ENCODE results near the gene NAA10. TPM values are rescaled to one million over a fixed set of nuclear protein-coding genes. Genes with fewer than 3 reads are reported as not detected.

The NAA10 gene
- total and polyA plus RNA-seq, 2 of the 13 experiments (the other 11 are each of a cell fraction or from before 2014, with no cell fraction given): 49.2 to 51.7 TPM

DNA sequence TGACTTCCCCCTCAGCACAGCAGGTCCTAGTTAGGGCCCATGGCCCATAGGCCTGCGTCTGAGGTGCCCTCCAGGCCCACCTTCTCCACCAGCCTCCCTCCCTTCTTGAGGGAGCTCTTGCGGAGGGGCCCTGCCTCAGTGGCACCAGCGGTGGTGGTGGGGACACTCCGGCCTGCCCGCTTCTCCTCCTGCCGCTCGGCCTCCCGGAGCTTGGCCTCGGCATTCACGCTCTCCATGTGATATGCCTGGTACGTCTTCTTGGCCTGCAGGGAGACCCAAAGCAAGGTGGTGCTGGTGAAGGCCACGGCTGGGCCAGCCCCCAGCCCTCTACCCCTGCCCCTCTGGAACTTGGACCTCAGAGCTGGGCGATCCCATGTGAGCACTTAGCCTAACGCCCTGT lies 14.3 kb downstream of the NAA10 start (continued):
- TF ChIP-seq, protein P1, sequence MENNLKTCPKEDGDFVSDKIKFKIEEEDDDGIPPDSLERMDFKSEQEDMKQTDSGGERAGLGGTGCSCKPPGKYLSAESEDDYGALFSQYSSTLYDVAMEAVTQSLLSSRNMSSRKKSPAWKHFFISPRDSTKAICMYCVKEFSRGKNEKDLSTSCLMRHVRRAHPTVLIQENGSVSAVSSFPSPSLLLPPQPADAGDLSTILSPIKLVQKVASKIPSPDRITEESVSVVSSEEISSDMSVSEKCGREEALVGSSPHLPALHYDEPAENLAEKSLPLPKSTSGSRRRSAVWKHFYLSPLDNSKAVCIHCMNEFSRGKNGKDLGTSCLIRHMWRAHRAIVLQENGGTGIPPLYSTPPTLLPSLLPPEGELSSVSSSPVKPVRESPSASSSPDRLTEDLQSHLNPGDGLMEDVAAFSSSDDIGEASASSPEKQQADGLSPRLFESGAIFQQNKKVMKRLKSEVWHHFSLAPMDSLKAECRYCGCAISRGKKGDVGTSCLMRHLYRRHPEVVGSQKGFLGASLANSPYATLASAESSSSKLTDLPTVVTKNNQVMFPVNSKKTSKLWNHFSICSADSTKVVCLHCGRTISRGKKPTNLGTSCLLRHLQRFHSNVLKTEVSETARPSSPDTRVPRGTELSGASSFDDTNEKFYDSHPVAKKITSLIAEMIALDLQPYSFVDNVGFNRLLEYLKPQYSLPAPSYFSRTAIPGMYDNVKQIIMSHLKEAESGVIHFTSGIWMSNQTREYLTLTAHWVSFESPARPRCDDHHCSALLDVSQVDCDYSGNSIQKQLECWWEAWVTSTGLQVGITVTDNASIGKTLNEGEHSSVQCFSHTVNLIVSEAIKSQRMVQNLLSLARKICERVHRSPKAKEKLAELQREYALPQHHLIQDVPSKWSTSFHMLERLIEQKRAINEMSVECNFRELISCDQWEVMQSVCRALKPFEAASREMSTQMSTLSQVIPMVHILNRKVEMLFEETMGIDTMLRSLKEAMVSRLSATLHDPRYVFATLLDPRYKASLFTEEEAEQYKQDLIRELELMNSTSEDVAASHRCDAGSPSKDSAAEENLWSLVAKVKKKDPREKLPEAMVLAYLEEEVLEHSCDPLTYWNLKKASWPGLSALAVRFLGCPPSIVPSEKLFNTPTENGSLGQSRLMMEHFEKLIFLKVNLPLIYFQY (CRISPR knock-in tag; IDR thresholded peaks at IDR 0.05; ENCODE audit: borderline replicate concordance): no peak
- no peak for TF ChIP-seq MBD4 (IDR thresholded peaks at IDR 0.05; ENCODE audit: borderline replicate concordance, low read length)
- no peak for TF ChIP-seq ZNF136 (CRISPR knock-in tag; IDR thresholded peaks at IDR 0.05; ENCODE audit: low read depth)
- TF ChIP-seq, protein P2, sequence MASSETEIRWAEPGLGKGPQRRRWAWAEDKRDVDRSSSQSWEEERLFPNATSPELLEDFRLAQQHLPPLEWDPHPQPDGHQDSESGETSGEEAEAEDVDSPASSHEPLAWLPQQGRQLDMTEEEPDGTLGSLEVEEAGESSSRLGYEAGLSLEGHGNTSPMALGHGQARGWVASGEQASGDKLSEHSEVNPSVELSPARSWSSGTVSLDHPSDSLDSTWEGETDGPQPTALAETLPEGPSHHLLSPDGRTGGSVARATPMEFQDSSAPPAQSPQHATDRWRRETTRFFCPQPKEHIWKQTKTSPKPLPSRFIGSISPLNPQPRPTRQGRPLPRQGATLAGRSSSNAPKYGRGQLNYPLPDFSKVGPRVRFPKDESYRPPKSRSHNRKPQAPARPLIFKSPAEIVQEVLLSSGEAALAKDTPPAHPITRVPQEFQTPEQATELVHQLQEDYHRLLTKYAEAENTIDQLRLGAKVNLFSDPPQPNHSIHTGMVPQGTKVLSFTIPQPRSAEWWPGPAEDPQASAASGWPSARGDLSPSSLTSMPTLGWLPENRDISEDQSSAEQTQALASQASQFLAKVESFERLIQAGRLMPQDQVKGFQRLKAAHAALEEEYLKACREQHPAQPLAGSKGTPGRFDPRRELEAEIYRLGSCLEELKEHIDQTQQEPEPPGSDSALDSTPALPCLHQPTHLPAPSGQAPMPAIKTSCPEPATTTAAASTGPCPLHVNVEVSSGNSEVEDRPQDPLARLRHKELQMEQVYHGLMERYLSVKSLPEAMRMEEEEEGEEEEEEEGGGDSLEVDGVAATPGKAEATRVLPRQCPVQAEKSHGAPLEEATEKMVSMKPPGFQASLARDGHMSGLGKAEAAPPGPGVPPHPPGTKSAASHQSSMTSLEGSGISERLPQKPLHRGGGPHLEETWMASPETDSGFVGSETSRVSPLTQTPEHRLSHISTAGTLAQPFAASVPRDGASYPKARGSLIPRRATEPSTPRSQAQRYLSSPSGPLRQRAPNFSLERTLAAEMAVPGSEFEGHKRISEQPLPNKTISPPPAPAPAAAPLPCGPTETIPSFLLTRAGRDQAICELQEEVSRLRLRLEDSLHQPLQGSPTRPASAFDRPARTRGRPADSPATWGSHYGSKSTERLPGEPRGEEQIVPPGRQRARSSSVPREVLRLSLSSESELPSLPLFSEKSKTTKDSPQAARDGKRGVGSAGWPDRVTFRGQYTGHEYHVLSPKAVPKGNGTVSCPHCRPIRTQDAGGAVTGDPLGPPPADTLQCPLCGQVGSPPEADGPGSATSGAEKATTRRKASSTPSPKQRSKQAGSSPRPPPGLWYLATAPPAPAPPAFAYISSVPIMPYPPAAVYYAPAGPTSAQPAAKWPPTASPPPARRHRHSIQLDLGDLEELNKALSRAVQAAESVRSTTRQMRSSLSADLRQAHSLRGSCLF (CRISPR knock-in tag; IDR thresholded peaks at IDR 0.05; ENCODE audit: borderline replicate concordance): no peak
- TF ChIP-seq MIER2 (CRISPR knock-in tag; IDR thresholded peaks at IDR 0.05): no peak
- TF ChIP-seq NFYB (CRISPR knock-in tag; IDR thresholded peaks at IDR 0.05): no peak
